Measurements from ENCODE around the gene GPBP1L1. TPM values are rescaled to one million over a fixed set of nuclear protein-coding genes. Genes with fewer than 3 reads are reported as not detected.

The GPBP1L1 gene
- total RNA-seq, 2 experiments from 2014 or later, result 116 to 125 TPM

DNA sequence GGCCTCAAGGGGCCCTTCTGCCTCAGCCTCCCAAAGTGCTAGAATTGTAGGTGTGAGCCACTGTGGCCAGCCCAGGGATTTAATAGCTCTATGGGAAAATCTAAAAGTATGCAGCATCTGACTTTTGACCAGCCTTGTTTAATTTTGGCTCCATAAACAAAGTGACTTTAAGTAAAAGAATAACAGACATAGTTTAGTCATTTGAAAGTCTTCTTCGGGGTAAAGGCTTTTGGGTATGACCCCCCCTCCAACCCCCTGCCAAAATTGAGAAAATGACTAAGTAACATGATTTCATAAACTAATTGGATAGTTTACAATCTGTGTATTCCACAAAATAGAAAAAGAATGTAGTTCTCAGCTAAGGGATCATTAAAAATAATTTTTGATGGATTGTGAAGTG lies 17.0 kb downstream of the GPBP1L1 start:
- Histone ChIP-seq H3K9me3 (ENCODE audit: control insufficient read depth in 1 of 2, insufficient read depth in 1 of 2, low read length in 2 of 2) (no peaks in the 10 kb centered on the region), H3K4me1 (ENCODE audit: insufficient read depth, low read length) (peaks cover 33% of the 10 kb centered on the region), H3K27ac (ENCODE audit: low read depth in 1 of 2, low read length in 2 of 2) (no peak overlapping the region), H3K36me3 (ENCODE audit: insufficient read depth, low read length) (no peaks in the 10 kb centered on the region), H3K27me3 (ENCODE audit: control insufficient read depth in 1 of 2, insufficient read depth in 2 of 2, low read length in 2 of 2) (no peaks in the 10 kb centered on the region), H3K4me3 (ENCODE audit: low read length) (no peak overlapping the region)
- POLR2A ChIA-PET, result no interaction called here
- peak overlapping the region; percentile 21 for H3K27ac Mint-ChIP-seq
- H3K4me3 Mint-ChIP-seq, result no peak overlapping the region
- no peaks in the 10 kb centered on the region for H3K9me3 Mint-ChIP-seq
- peaks cover 49% of the 10 kb centered on the region for H3K36me3 Mint-ChIP-seq (ENCODE audit: low read depth)
- H3K27me3 Mint-ChIP-seq, result no peaks in the 10 kb centered on the region
- CTCF ChIA-PET, result interaction anchor here (1.0 kb wide), 1 partner anchor 869 kb away, joined by 3 read pairs; the partner anchor contains the start of gene PLK3
- TF ChIP-seq, protein P1, sequence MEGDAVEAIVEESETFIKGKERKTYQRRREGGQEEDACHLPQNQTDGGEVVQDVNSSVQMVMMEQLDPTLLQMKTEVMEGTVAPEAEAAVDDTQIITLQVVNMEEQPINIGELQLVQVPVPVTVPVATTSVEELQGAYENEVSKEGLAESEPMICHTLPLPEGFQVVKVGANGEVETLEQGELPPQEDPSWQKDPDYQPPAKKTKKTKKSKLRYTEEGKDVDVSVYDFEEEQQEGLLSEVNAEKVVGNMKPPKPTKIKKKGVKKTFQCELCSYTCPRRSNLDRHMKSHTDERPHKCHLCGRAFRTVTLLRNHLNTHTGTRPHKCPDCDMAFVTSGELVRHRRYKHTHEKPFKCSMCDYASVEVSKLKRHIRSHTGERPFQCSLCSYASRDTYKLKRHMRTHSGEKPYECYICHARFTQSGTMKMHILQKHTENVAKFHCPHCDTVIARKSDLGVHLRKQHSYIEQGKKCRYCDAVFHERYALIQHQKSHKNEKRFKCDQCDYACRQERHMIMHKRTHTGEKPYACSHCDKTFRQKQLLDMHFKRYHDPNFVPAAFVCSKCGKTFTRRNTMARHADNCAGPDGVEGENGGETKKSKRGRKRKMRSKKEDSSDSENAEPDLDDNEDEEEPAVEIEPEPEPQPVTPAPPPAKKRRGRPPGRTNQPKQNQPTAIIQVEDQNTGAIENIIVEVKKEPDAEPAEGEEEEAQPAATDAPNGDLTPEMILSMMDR (IDR thresholded peaks at IDR 0.05), result no peak
- intact Hi-C loops (cut with DNase I, micrococcal nuclease), result no loop called here
- ATAC-seq (ENCODE audit: poor library complexity) (no peak), DNase-seq (no peak)
- peaks cover 68% of the 10 kb centered on the region for H3K4me1 Mint-ChIP-seq (ENCODE audit: low read depth)

DNA sequence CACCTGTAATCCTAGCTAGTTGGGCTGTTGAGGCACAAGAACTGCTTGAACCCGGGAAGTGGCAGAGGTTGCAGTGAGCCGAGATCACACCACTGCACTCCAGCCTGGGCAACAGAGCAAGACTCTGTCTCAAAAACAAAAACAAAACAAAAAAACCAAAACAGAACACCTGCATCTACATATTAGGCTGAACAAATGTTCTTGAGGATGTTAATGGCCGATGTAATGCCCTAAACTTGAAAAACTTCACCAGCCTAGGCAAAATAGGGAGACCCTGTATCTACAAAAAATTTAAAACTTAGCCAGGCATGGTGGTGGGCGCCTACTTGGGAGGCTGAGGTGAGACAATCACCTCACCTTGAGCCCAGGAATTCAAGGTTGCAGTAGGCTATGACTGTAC lies 17.8 kb downstream of the GPBP1L1 start:
- ChIA-PET POLR2A (no interaction called here), CTCF (interaction anchor here (1.0 kb wide), 1 partner anchor 868 kb away, joined by 3 read pairs; the partner anchor contains the start of gene PLK3)
- ATAC-seq (ENCODE audit: poor library complexity) (no peak), DNase-seq (no peak)
- peaks cover 30% of the 10 kb centered on the region for H3K4me1 ChIP-seq (ENCODE audit: insufficient read depth, low read length)
- peaks cover 62% of the 10 kb centered on the region for H3K4me1 Mint-ChIP-seq (ENCODE audit: low read depth)
- no peak overlapping the region for H3K27ac ChIP-seq (ENCODE audit: low read depth in 1 of 2, low read length in 2 of 2)
- no peaks in the 10 kb centered on the region for H3K36me3 ChIP-seq (ENCODE audit: insufficient read depth, low read length)
- H3K36me3 Mint-ChIP-seq (ENCODE audit: low read depth), result peaks cover 41% of the 10 kb centered on the region
- no peaks in the 10 kb centered on the region for H3K27me3 ChIP-seq (ENCODE audit: control insufficient read depth in 1 of 2, insufficient read depth in 2 of 2, low read length in 2 of 2)
- H3K9me3 ChIP-seq (ENCODE audit: control insufficient read depth in 1 of 2, insufficient read depth in 1 of 2, low read length in 2 of 2), result no peaks in the 10 kb centered on the region
- TF ChIP-seq, protein P1 (IDR thresholded peaks at IDR 0.05), result no peak
- intact Hi-C loops (cut with DNase I, micrococcal nuclease), result no loop called here
- H3K4me3 Mint-ChIP-seq, result no peak overlapping the region
- H3K9me3 Mint-ChIP-seq, result no peaks in the 10 kb centered on the region
- H3K4me3 ChIP-seq (ENCODE audit: low read length), result no peak overlapping the region
- no peaks in the 10 kb centered on the region for H3K27me3 Mint-ChIP-seq
- peak overlapping the region; percentile 21 for H3K27ac Mint-ChIP-seq

DNA sequence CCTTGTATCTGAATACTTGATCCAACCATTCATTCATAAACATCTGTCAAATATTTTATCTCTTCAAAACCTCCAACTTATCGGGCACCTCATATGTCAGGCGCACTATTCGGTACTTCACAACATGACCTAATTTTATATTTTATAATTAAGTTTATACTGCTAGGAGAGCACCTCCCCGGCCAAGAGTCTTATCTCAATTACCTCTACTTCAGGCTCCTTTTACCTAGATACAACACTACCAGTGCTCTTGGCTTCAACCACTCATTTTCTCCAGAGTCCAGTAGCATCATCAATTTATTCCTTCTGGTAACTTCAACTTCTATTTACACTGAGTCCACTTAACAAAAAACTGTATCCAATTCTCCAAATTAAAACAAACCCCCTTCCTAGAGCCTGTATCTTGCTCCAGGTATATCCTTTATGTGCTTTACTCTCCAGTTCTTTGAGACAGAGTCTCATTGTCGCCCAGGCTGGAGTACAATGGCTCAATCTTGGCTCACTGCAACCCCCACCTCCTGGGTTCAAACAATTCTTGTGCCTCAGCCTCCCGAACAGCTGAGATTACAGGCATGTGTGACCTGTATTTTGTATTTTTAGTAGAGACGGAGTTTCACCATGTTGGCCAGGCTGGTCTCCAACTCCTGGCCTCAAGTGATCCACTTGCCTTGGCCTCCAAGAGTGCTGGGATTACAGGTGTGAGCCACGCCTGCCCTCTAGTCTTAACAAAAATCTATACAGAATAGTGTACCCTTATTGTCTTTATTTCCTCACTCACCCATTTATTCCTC lies 18.8 kb downstream of the GPBP1L1 start:
- intact Hi-C loops (cut with DNase I, micrococcal nuclease), result no loop called here
- ATAC-seq (ENCODE audit: poor library complexity), result no peak
- Mint-ChIP-seq H3K27ac (peak overlapping the region; percentile 21), H3K27me3 (no peaks in the 10 kb centered on the region), H3K9me3 (no peaks in the 10 kb centered on the region), H3K36me3 (ENCODE audit: low read depth) (peaks cover 40% of the 10 kb centered on the region), H3K4me1 (ENCODE audit: low read depth) (peaks cover 58% of the 10 kb centered on the region), H3K4me3 (no peak overlapping the region)
- TF ChIP-seq, protein P1 (IDR thresholded peaks at IDR 0.05), result no peak
- no peak overlapping the region for H3K27ac ChIP-seq (ENCODE audit: low read depth in 1 of 2, low read length in 2 of 2)
- no peaks in the 10 kb centered on the region for H3K36me3 ChIP-seq (ENCODE audit: insufficient read depth, low read length)
- POLR2A ChIA-PET, result no interaction called here
- H3K4me3 ChIP-seq (ENCODE audit: low read length), result no peak overlapping the region
- CTCF ChIA-PET, result no interaction called here
- no peaks in the 10 kb centered on the region for H3K27me3 ChIP-seq (ENCODE audit: control insufficient read depth in 1 of 2, insufficient read depth in 2 of 2, low read length in 2 of 2)
- no peak for DNase-seq
- H3K4me1 ChIP-seq (ENCODE audit: insufficient read depth, low read length), result peaks cover 21% of the 10 kb centered on the region
- no peaks in the 10 kb centered on the region for H3K9me3 ChIP-seq (ENCODE audit: control insufficient read depth in 1 of 2, insufficient read depth in 1 of 2, low read length in 2 of 2)

Data from CD4-positive, alpha-beta T cell (primary cell).